ENCODE results near the gene STAP1.

STAP1 gene

GRCh38 chr4:67576059-67576466 lies 17.5 kb downstream of the STAP1 start:
- Histone ChIP-seq H3K9me3 (ENCODE audit: control insufficient read depth in 5 of 5, low read length in 5 of 5) (no peaks in the 10 kb centered on the region), H3K4me3 (ENCODE audit: low read depth in 1 of 5, low read length in 5 of 5) (no peak overlapping the region), H3K9ac (ENCODE audit: low read length in 5 of 5) (no peak overlapping the region), H3K27me3 (ENCODE audit: control insufficient read depth in 5 of 5, insufficient read depth in 4 of 5, low read length in 5 of 5) (no peaks in the 10 kb centered on the region), H3K27ac (ENCODE audit: low read depth, low read length) (no peak overlapping the region), H3K4me1 (ENCODE audit: control insufficient read depth in 5 of 5, insufficient read depth in 5 of 5, low read length in 5 of 5) (no peaks in the 10 kb centered on the region), H3K36me3 (ENCODE audit: control insufficient read depth in 5 of 5, insufficient read depth in 5 of 5, low read length in 5 of 5) (no peaks in the 10 kb centered on the region)

GRCh38 chr4:67576538-67576937 lies 18.0 kb downstream of the STAP1 start:
- H3K36me3 ChIP-seq (ENCODE audit: control insufficient read depth in 5 of 5, insufficient read depth in 5 of 5, low read length in 5 of 5): no peaks in the 10 kb centered on the region
- no peaks in the 10 kb centered on the region for H3K4me1 ChIP-seq (ENCODE audit: control insufficient read depth in 5 of 5, insufficient read depth in 5 of 5, low read length in 5 of 5)
- H3K27me3 ChIP-seq (ENCODE audit: control insufficient read depth in 5 of 5, insufficient read depth in 4 of 5, low read length in 5 of 5): no peaks in the 10 kb centered on the region
- no peak overlapping the region for H3K9ac ChIP-seq (ENCODE audit: low read length in 5 of 5)
- H3K9me3 ChIP-seq (ENCODE audit: control insufficient read depth in 5 of 5, low read length in 5 of 5): no peaks in the 10 kb centered on the region
- no peak overlapping the region for H3K4me3 ChIP-seq (ENCODE audit: low read depth in 1 of 5, low read length in 5 of 5)
- no peak overlapping the region for H3K27ac ChIP-seq (ENCODE audit: low read depth, low read length)

- H3K9ac ChIP-seq (ENCODE audit: low read length in 5 of 5): no peak overlapping the region
- no peaks in the 10 kb centered on the region for H3K9me3 ChIP-seq (ENCODE audit: control insufficient read depth in 5 of 5, low read length in 5 of 5)
- H3K36me3 ChIP-seq (ENCODE audit: control insufficient read depth in 5 of 5, insufficient read depth in 5 of 5, low read length in 5 of 5): no peaks in the 10 kb centered on the region
- H3K4me1 ChIP-seq (ENCODE audit: control insufficient read depth in 5 of 5, insufficient read depth in 5 of 5, low read length in 5 of 5): no peaks in the 10 kb centered on the region
- H3K27me3 ChIP-seq (ENCODE audit: control insufficient read depth in 5 of 5, insufficient read depth in 4 of 5, low read length in 5 of 5): no peaks in the 10 kb centered on the region
- H3K27ac ChIP-seq (ENCODE audit: low read depth, low read length): no peak overlapping the region
- H3K4me3 ChIP-seq (ENCODE audit: low read depth in 1 of 5, low read length in 5 of 5): no peak overlapping the region
Observed at GRCh38 chr4:67580577-67580976, 22.1 kb downstream of the STAP1 start.

- Histone ChIP-seq H3K4me1 (ENCODE audit: control insufficient read depth in 5 of 5, insufficient read depth in 5 of 5, low read length in 5 of 5) (no peaks in the 10 kb centered on the region), H3K4me3 (ENCODE audit: low read depth in 1 of 5, low read length in 5 of 5) (no peak overlapping the region), H3K9ac (ENCODE audit: low read length in 5 of 5) (no peak overlapping the region), H3K9me3 (ENCODE audit: control insufficient read depth in 5 of 5, low read length in 5 of 5) (no peaks in the 10 kb centered on the region), H3K27me3 (ENCODE audit: control insufficient read depth in 5 of 5, insufficient read depth in 4 of 5, low read length in 5 of 5) (no peaks in the 10 kb centered on the region), H3K27ac (ENCODE audit: low read depth, low read length) (no peak overlapping the region), H3K36me3 (ENCODE audit: control insufficient read depth in 5 of 5, insufficient read depth in 5 of 5, low read length in 5 of 5) (no peaks in the 10 kb centered on the region)
Observed at GRCh38 chr4:67581208-67581857, 22.8 kb downstream of the STAP1 start.

GRCh38 chr4:67581913-67582312 lies 23.4 kb downstream of the STAP1 start:
- Histone ChIP-seq H3K4me1 (ENCODE audit: control insufficient read depth in 5 of 5, insufficient read depth in 5 of 5, low read length in 5 of 5) (no peaks in the 10 kb centered on the region), H3K27ac (ENCODE audit: low read depth, low read length) (no peak overlapping the region), H3K9me3 (ENCODE audit: control insufficient read depth in 5 of 5, low read length in 5 of 5) (no peaks in the 10 kb centered on the region), H3K4me3 (ENCODE audit: low read depth in 1 of 5, low read length in 5 of 5) (no peak overlapping the region), H3K36me3 (ENCODE audit: control insufficient read depth in 5 of 5, insufficient read depth in 5 of 5, low read length in 5 of 5) (no peaks in the 10 kb centered on the region), H3K9ac (ENCODE audit: low read length in 5 of 5) (no peak overlapping the region), H3K27me3 (ENCODE audit: control insufficient read depth in 5 of 5, insufficient read depth in 4 of 5, low read length in 5 of 5) (no peaks in the 10 kb centered on the region)

- no peaks in the 10 kb centered on the region for H3K27me3 ChIP-seq (ENCODE audit: control insufficient read depth in 5 of 5, insufficient read depth in 4 of 5, low read length in 5 of 5)
- H3K4me1 ChIP-seq (ENCODE audit: control insufficient read depth in 5 of 5, insufficient read depth in 5 of 5, low read length in 5 of 5): no peaks in the 10 kb centered on the region
- H3K36me3 ChIP-seq (ENCODE audit: control insufficient read depth in 5 of 5, insufficient read depth in 5 of 5, low read length in 5 of 5): no peaks in the 10 kb centered on the region
- H3K9me3 ChIP-seq (ENCODE audit: control insufficient read depth in 5 of 5, low read length in 5 of 5): no peaks in the 10 kb centered on the region
- H3K4me3 ChIP-seq (ENCODE audit: low read depth in 1 of 5, low read length in 5 of 5): no peak overlapping the region
- H3K27ac ChIP-seq (ENCODE audit: low read depth, low read length): no peak overlapping the region
- H3K9ac ChIP-seq (ENCODE audit: low read length in 5 of 5): no peak overlapping the region
Observed at GRCh38 chr4:67584496-67584895, 26.0 kb downstream of the STAP1 start.

- no peak overlapping the region for H3K27ac ChIP-seq (ENCODE audit: low read depth, low read length)
- no peak overlapping the region for H3K4me3 ChIP-seq (ENCODE audit: low read depth in 1 of 5, low read length in 5 of 5)
- no peaks in the 10 kb centered on the region for H3K36me3 ChIP-seq (ENCODE audit: control insufficient read depth in 5 of 5, insufficient read depth in 5 of 5, low read length in 5 of 5)
- H3K4me1 ChIP-seq (ENCODE audit: control insufficient read depth in 5 of 5, insufficient read depth in 5 of 5, low read length in 5 of 5): no peaks in the 10 kb centered on the region
- H3K9me3 ChIP-seq (ENCODE audit: control insufficient read depth in 5 of 5, low read length in 5 of 5): no peaks in the 10 kb centered on the region
- H3K27me3 ChIP-seq (ENCODE audit: control insufficient read depth in 5 of 5, insufficient read depth in 4 of 5, low read length in 5 of 5): no peaks in the 10 kb centered on the region
- H3K9ac ChIP-seq (ENCODE audit: low read length in 5 of 5): no peak overlapping the region
Observed at GRCh38 chr4:67587156-67587555, 28.6 kb downstream of the STAP1 start.

GRCh38 chr4:67593741-67594175 lies 35.2 kb downstream of the STAP1 start:
- H3K9me3 ChIP-seq (ENCODE audit: control insufficient read depth in 5 of 5, low read length in 5 of 5): no peaks in the 10 kb centered on the region
- peak overlapping the region in 2 of 5 donors; percentile 2 to 56 for H3K9ac ChIP-seq (ENCODE audit: low read length in 5 of 5)
- no peaks in the 10 kb centered on the region for H3K36me3 ChIP-seq (ENCODE audit: control insufficient read depth in 5 of 5, insufficient read depth in 5 of 5, low read length in 5 of 5)
- no peaks in the 10 kb centered on the region for H3K27me3 ChIP-seq (ENCODE audit: control insufficient read depth in 5 of 5, insufficient read depth in 4 of 5, low read length in 5 of 5)
- H3K4me3 ChIP-seq (ENCODE audit: low read depth in 1 of 5, low read length in 5 of 5): peak overlapping the region in 1 of 5 donors; percentile 33
- no peak overlapping the region for H3K27ac ChIP-seq (ENCODE audit: low read depth, low read length)
- peaks cover 0 to 10% (median 0%) of the 10 kb centered on the region in 5 donors for H3K4me1 ChIP-seq (ENCODE audit: control insufficient read depth in 5 of 5, insufficient read depth in 5 of 5, low read length in 5 of 5)

GRCh38 chr4:67603310-67604028 lies 44.9 kb downstream of the STAP1 start:
- Histone ChIP-seq H3K27ac (ENCODE audit: low read depth, low read length) (no peak overlapping the region), H3K9me3 (ENCODE audit: control insufficient read depth in 5 of 5, low read length in 5 of 5) (no peaks in the 10 kb centered on the region), H3K4me1 (ENCODE audit: control insufficient read depth in 5 of 5, insufficient read depth in 5 of 5, low read length in 5 of 5) (no peaks in the 10 kb centered on the region), H3K9ac (ENCODE audit: low read length in 5 of 5) (no peak overlapping the region), H3K4me3 (ENCODE audit: low read depth in 1 of 5, low read length in 5 of 5) (no peak overlapping the region), H3K27me3 (ENCODE audit: control insufficient read depth in 5 of 5, insufficient read depth in 4 of 5, low read length in 5 of 5) (no peaks in the 10 kb centered on the region), H3K36me3 (ENCODE audit: control insufficient read depth in 5 of 5, insufficient read depth in 5 of 5, low read length in 5 of 5) (no peaks in the 10 kb centered on the region)

GRCh38 chr4:67604029-67604381 lies 45.5 kb downstream of the STAP1 start:
- Histone ChIP-seq H3K4me3 (ENCODE audit: low read depth in 1 of 5, low read length in 5 of 5) (no peak overlapping the region), H3K4me1 (ENCODE audit: control insufficient read depth in 5 of 5, insufficient read depth in 5 of 5, low read length in 5 of 5) (no peaks in the 10 kb centered on the region), H3K9me3 (ENCODE audit: control insufficient read depth in 5 of 5, low read length in 5 of 5) (no peaks in the 10 kb centered on the region), H3K27me3 (ENCODE audit: control insufficient read depth in 5 of 5, insufficient read depth in 4 of 5, low read length in 5 of 5) (no peaks in the 10 kb centered on the region), H3K9ac (ENCODE audit: low read length in 5 of 5) (no peak overlapping the region), H3K36me3 (ENCODE audit: control insufficient read depth in 5 of 5, insufficient read depth in 5 of 5, low read length in 5 of 5) (no peaks in the 10 kb centered on the region), H3K27ac (ENCODE audit: low read depth, low read length) (no peak overlapping the region)

Measured in subcutaneous abdominal adipose tissue (tissue), 5 donors.